ENCODE data around the gene TNFRSF4.
A peak's percentile ranks its signal among the peaks of the same experiment; 100 is the strongest.
"Not testable (repeated sequence)": the region's sequence is repeated elsewhere in the genome, so short reads cannot be mapped to it uniquely, and the experiment has no call there.

Gene TNFRSF4

GRCh38 chr1:1199961-1200875, 13.7 kb downstream of the TNFRSF4 start:
- DNase-seq: peak; percentile 1

- DNase-seq: peak; percentile 4
Measured at GRCh38 chr1:1199141-1199960, 14.6 kb downstream of the TNFRSF4 start.

GRCh38 chr1:1198423-1199140, 15.4 kb downstream of the TNFRSF4 start:
- peak; percentile 1 for DNase-seq

GRCh38 chr1:1197551-1198422, 16.2 kb downstream of the TNFRSF4 start:
- DNase-seq: peak; percentile 1

GRCh38 chr1:1197188-1197500, 16.8 kb downstream of the TNFRSF4 start:
- no peak for DNase-seq

GRCh38 chr1:1196431-1197187, 17.3 kb downstream of the TNFRSF4 start:
- DNase-seq: no peak

GRCh38 chr1:1195726-1196125, 18.2 kb downstream of the TNFRSF4 start:
- DNase-seq: not testable (repeated sequence)

- no peak for DNase-seq
Measured at GRCh38 chr1:1194723-1195122, 19.2 kb downstream of the TNFRSF4 start.

- no peak for DNase-seq
Measured at GRCh38 chr1:1191734-1192133, 22.2 kb downstream of the TNFRSF4 start.

GRCh38 chr1:1189111-1189510, 24.8 kb downstream of the TNFRSF4 start:
- no peak for DNase-seq

GRCh38 chr1:1187938-1188337, 26.0 kb downstream of the TNFRSF4 start:
- no peak for DNase-seq

GRCh38 chr1:1185101-1185765, 28.7 kb downstream of the TNFRSF4 start:
- DNase-seq: no peak

- no peak for DNase-seq
Measured at GRCh38 chr1:1183833-1184775, 29.8 kb downstream of the TNFRSF4 start.

- no peak for DNase-seq
Measured at GRCh38 chr1:1183221-1183747, 30.7 kb downstream of the TNFRSF4 start.

GRCh38 chr1:1182491-1183220, 31.3 kb downstream of the TNFRSF4 start:
- DNase-seq: no peak

GRCh38 chr1:1181938-1182410, 32.0 kb downstream of the TNFRSF4 start:
- no peak for DNase-seq

- no peak for DNase-seq
Measured at GRCh38 chr1:1181129-1181937, 32.6 kb downstream of the TNFRSF4 start.
